SK-N-SH treated with all-trans-retinoic acid at 6 μM for 48 hours (cell line): Measurements from ENCODE around the gene SPATA12.

Experiments
- ATAC-seq: fragments of 200-7000 bp; cut with Tn5 transposase; 3 replicates; pipeline ENCODE4 v1.9.1; 2020; ENCODE audit warnings: mild to moderate bottlenecking, moderate library complexity
- ARNTL ChIP-seq: fragments of 450-650 bp; formaldehyde crosslinking; IDR thresholded peaks from 2 replicates; pipeline ENCODE4 v1.5.0; 2020; ENCODE audit warnings: low read depth, mild to moderate bottlenecking, moderate library complexity, borderline replicate concordance
- BACH2 ChIP-seq: fragments of 250-450 bp; sonication (Bioruptor Pico); IDR thresholded peaks from 2 replicates; pipeline ENCODE4 v1.9.0; 2021; ENCODE audit warnings: mild to moderate bottlenecking, borderline replicate concordance
- CSDC2 ChIP-seq: fragments of 250-450 bp; sonication (Bioruptor Pico); IDR thresholded peaks from 2 replicates; pipeline ENCODE4 v1.5.0; 2020; ENCODE audit warnings: mild to moderate bottlenecking, moderate library complexity
- ESRRG ChIP-seq: fragments of 250-450 bp; sonication (Bioruptor Pico); IDR thresholded peaks from 2 replicates; pipeline ENCODE4 v1.6.1; 2021; ENCODE audit warnings: mild to moderate bottlenecking
- GLIS3 ChIP-seq: fragments of 250-450 bp; sonication (Bioruptor Pico); IDR thresholded peaks from 2 replicates; pipeline ENCODE4 v1.5.0; 2020; ENCODE audit warnings: mild to moderate bottlenecking, moderate library complexity
- ISL1 ChIP-seq: fragments of 250-450 bp; sonication (Bioruptor Pico); IDR thresholded peaks from 2 replicates; pipeline ENCODE4 v2.1.2; 2022; ENCODE audit warnings: mild to moderate bottlenecking, moderate library complexity
- PPARA ChIP-seq: fragments of 250-450 bp; sonication (Bioruptor Pico); IDR thresholded peaks from 2 replicates; pipeline ENCODE4 v1.5.0; 2020; ENCODE audit warnings: mild to moderate bottlenecking, borderline replicate concordance
- RARB ChIP-seq: fragments of 250-450 bp; sonication (Bioruptor Pico); IDR thresholded peaks from 2 replicates; pipeline ENCODE4 v1.8.0; 2021; ENCODE audit warnings: mild to moderate bottlenecking, moderate library complexity
- SNAI2 ChIP-seq: fragments of 250-450 bp; sonication (Bioruptor Pico); IDR thresholded peaks from 2 replicates; pipeline ENCODE4 v1.5.0; 2020; ENCODE audit warnings: mild to moderate bottlenecking, moderate library complexity
- TCF4 ChIP-seq: fragments of 250-450 bp; sonication (Bioruptor Pico); IDR thresholded peaks from 2 replicates; pipeline ENCODE4 v1.8.0; 2021; ENCODE audit warnings: mild to moderate bottlenecking, moderate library complexity, borderline replicate concordance
- TOX ChIP-seq: fragments of 250-450 bp; sonication (Bioruptor Pico); IDR thresholded peaks from 2 replicates; pipeline ENCODE4 v1.8.0; 2021; ENCODE audit warnings: mild to moderate bottlenecking, moderate library complexity, borderline replicate concordance
- ZC3H10 ChIP-seq: fragments of 250-450 bp; sonication (Bioruptor Pico); IDR thresholded peaks from 2 replicates; pipeline ENCODE4 v1.5.1; 2021; ENCODE audit warnings: mild to moderate bottlenecking, moderate library complexity
- ZFP3 ChIP-seq: fragments of 250-450 bp; sonication (Bioruptor Pico); IDR thresholded peaks from 2 replicates; pipeline ENCODE4 v1.5.0; 2020; ENCODE audit warnings: mild to moderate bottlenecking, moderate library complexity
- ZFP30 ChIP-seq: fragments of 450-650 bp; formaldehyde crosslinking; IDR thresholded peaks from 2 replicates; pipeline ENCODE4 v1.5.0; 2022; ENCODE audit warnings: mild to moderate bottlenecking, moderate library complexity
- ZNF565 ChIP-seq: fragments of 450-650 bp; formaldehyde crosslinking; conservative IDR thresholded peaks from 2 replicates; pipeline ENCODE4 v1.5.0; 2020; ENCODE audit warnings: low read depth, mild to moderate bottlenecking, moderate library complexity
- ZNF70 ChIP-seq: fragments of 450-650 bp; formaldehyde crosslinking; IDR thresholded peaks from 2 replicates; pipeline ENCODE4 v1.5.0; 2020; ENCODE audit warnings: mild to moderate bottlenecking, moderate library complexity
- ZNF8 ChIP-seq: fragments of 450-650 bp; formaldehyde crosslinking; IDR thresholded peaks from 2 replicates; pipeline ENCODE4 v1.5.0; 2020; ENCODE audit warnings: mild to moderate bottlenecking, moderate library complexity
- TF ChIP-seq, protein P1 (sequence below): fragments of 250-450 bp; sonication (Bioruptor Pico); IDR thresholded peaks from 2 replicates; pipeline ENCODE4 v1.5.1; 2020; ENCODE audit warnings: low read depth, mild to moderate bottlenecking, moderate library complexity
- TF ChIP-seq, protein P2 (sequence below): fragments of 250-450 bp; sonication (Bioruptor Pico); IDR thresholded peaks from 2 replicates; pipeline ENCODE4 v1.5.0; 2020; ENCODE audit warnings: mild to moderate bottlenecking, moderate library complexity
- TF ChIP-seq, protein P3 (sequence below): fragments of 250-450 bp; sonication (Bioruptor Pico); IDR thresholded peaks from 2 replicates; pipeline ENCODE4 v1.8.0; 2021; ENCODE audit warnings: low read depth, mild to moderate bottlenecking, moderate library complexity, borderline replicate concordance
- TF ChIP-seq, protein P4 (sequence below): fragments of 250-450 bp; sonication (Bioruptor Pico); IDR thresholded peaks from 2 replicates; pipeline ENCODE4 v1.5.1; 2021; ENCODE audit warnings: mild to moderate bottlenecking, moderate library complexity

Gene SPATA12

DNA sequence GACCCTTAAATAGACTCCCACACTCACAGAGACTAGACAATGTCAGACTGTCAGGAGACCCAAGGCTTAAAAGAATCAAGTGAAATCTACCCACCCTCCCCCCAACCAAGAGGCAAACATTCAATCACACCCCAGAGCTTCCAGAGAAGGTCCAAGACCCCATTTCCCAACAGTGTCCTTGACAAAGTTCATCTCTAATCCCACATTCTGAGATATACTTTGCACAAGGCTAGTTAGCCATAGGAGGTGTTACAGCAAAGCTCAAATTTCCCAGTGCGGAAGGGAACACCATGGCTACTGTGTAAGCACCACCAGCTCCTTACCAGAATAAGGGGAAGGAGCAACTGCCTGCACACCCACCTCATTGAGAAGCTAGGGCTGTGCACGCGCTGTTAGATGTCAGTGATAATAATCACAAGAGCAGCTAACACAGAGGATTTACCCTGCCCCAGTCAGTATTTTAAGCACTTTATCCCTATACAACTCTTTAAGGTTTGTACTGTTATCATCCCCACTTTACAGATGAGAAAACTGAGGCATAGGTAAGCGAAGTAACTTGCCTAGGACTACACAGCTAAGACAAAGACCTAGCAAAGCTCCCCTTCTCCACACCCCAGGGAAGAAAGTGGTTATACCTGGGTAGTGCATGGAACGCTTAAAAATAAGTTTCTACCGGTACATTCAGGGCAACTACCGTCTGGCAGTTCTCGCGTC lies 17.3 kb downstream of the SPATA12 start (continued):
- TF ChIP-seq PPARA: no peak
- TF ChIP-seq, protein P1, sequence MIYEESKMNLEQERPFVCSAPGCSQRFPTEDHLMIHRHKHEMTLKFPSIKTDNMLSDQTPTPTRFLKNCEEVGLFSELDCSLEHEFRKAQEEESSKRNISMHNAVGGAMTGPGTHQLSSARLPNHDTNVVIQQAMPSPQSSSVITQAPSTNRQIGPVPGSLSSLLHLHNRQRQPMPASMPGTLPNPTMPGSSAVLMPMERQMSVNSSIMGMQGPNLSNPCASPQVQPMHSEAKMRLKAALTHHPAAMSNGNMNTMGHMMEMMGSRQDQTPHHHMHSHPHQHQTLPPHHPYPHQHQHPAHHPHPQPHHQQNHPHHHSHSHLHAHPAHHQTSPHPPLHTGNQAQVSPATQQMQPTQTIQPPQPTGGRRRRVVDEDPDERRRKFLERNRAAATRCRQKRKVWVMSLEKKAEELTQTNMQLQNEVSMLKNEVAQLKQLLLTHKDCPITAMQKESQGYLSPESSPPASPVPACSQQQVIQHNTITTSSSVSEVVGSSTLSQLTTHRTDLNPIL (CRISPR knock-in tag): no peak
- TF ChIP-seq ZNF565 (CRISPR knock-in tag): no peak
- TF ChIP-seq ZFP3 (CRISPR knock-in tag): no peak
- TF ChIP-seq GLIS3 (CRISPR knock-in tag): no peak

DNA sequence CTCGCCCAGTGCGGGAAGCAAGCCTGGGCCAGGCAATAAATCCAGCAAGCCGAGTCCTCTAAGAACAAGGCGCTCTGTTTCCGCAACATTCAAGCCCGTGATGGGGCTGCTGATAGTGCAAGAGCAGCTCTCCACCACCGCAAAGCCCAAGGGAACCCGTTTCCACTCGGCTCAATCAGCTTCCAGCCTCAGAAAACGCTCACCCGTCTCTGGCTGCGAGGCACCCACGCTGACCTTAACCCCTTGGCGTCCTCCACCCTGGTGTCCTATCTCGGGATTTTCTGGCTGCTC lies 17.8 kb downstream of the SPATA12 start:
- ATAC-seq: no peak; the same call in 2 of the 3 replicates
- TF ChIP-seq, protein P2, sequence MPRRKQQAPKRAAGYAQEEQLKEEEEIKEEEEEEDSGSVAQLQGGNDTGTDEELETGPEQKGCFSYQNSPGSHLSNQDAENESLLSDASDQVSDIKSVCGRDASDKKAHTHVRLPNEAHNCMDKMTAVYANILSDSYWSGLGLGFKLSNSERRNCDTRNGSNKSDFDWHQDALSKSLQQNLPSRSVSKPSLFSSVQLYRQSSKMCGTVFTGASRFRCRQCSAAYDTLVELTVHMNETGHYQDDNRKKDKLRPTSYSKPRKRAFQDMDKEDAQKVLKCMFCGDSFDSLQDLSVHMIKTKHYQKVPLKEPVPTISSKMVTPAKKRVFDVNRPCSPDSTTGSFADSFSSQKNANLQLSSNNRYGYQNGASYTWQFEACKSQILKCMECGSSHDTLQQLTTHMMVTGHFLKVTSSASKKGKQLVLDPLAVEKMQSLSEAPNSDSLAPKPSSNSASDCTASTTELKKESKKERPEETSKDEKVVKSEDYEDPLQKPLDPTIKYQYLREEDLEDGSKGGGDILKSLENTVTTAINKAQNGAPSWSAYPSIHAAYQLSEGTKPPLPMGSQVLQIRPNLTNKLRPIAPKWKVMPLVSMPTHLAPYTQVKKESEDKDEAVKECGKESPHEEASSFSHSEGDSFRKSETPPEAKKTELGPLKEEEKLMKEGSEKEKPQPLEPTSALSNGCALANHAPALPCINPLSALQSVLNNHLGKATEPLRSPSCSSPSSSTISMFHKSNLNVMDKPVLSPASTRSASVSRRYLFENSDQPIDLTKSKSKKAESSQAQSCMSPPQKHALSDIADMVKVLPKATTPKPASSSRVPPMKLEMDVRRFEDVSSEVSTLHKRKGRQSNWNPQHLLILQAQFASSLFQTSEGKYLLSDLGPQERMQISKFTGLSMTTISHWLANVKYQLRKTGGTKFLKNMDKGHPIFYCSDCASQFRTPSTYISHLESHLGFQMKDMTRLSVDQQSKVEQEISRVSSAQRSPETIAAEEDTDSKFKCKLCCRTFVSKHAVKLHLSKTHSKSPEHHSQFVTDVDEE: no peak
- no peak for TF ChIP-seq RARB (CRISPR knock-in tag)
- TF ChIP-seq, protein P3, sequence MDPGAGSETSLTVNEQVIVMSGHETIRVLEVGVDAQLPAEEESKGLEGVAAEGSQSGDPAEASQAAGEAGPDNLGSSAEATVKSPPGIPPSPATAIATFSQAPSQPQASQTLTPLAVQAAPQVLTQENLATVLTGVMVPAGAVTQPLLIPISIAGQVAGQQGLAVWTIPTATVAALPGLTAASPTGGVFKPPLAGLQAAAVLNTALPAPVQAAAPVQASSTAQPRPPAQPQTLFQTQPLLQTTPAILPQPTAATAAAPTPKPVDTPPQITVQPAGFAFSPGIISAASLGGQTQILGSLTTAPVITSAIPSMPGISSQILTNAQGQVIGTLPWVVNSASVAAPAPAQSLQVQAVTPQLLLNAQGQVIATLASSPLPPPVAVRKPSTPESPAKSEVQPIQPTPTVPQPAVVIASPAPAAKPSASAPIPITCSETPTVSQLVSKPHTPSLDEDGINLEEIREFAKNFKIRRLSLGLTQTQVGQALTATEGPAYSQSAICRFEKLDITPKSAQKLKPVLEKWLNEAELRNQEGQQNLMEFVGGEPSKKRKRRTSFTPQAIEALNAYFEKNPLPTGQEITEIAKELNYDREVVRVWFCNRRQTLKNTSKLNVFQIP (CRISPR knock-in tag): no peak
- TF ChIP-seq CSDC2 (CRISPR knock-in tag): no peak
- TF ChIP-seq ARNTL (CRISPR knock-in tag): no peak
- no peak for TF ChIP-seq SNAI2 (CRISPR knock-in tag)
- TF ChIP-seq ZNF70 (CRISPR knock-in tag): no peak
- no peak for TF ChIP-seq PPARA
- TF ChIP-seq ESRRG: no peak
- no peak for TF ChIP-seq ZFP3 (CRISPR knock-in tag)
- TF ChIP-seq, protein P1 (CRISPR knock-in tag): no peak
- no peak for TF ChIP-seq ZFP30 (CRISPR knock-in tag)

DNA sequence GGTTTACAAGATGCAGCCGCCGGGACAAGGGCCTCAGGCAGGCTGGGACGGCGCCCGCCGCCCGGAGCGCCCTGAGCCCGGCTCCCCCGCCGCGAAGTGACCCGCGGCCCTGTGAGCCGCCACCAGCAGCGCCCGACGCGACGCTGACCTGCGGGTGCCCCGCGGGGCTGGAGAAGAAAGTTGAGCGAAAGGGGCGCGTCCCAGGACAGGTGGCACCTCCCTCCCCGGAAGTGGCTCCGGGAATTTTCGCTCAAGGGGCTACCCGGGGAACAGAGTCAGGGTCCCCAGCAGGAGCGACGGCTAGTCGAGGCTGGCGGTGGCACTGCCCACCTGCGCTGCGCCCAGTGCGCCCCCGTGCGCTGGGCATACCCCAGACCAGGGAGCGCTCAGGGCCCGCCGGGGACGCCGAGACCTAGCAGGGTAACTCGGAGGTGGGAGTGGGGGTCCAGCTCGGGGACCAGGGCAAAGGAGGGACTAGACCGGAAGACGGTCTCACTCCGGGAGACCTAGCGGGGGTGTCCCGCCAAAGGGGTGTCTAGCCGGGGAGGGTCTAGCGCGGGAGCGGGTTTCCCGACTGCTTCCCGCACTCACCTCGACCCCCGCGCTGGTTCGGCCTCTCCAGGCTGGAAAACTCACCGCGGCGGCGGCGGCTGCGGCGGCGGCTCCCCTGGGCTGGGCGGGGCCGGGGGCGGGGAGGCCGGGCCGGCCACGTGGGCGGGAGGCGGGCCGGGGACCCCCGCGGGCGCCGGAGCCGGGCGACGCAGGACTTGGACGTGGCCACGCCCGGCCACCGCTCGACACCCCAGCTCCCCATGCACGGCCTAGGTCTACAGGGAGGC lies 18.4 kb downstream of the SPATA12 start:
- ATAC-seq: peak; percentile 79
- TF ChIP-seq TCF4 (CRISPR knock-in tag) (no peak), PPARA (no peak), TOX (CRISPR knock-in tag) (no peak), RARB (CRISPR knock-in tag) (no peak), ZFP3 (CRISPR knock-in tag) (no peak), ZNF8 (CRISPR knock-in tag) (no peak), ISL1 (CRISPR knock-in tag) (no peak), ZNF70 (CRISPR knock-in tag) (no peak), ZFP30 (CRISPR knock-in tag) (no peak), ZC3H10 (CRISPR knock-in tag) (no peak), BACH2 (no peak), ARNTL (CRISPR knock-in tag) (no peak), GLIS3 (CRISPR knock-in tag) (no peak)
- TF ChIP-seq, protein P2: no peak
- TF ChIP-seq, protein P4, sequence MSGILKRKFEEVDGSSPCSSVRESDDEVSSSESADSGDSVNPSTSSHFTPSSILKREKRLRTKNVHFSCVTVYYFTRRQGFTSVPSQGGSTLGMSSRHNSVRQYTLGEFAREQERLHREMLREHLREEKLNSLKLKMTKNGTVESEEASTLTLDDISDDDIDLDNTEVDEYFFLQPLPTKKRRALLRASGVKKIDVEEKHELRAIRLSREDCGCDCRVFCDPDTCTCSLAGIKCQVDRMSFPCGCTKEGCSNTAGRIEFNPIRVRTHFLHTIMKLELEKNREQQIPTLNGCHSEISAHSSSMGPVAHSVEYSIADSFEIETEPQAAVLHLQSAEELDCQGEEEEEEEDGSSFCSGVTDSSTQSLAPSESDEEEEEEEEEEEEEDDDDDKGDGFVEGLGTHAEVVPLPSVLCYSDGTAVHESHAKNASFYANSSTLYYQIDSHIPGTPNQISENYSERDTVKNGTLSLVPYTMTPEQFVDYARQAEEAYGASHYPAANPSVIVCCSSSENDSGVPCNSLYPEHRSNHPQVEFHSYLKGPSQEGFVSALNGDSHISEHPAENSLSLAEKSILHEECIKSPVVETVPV (CRISPR knock-in tag): no peak
- TF ChIP-seq, protein P1 (CRISPR knock-in tag): no peak
